Measurements from ENCODE around the gene ZC2HC1C. TPM values are rescaled to one million over a fixed set of nuclear protein-coding genes. Genes with fewer than 3 reads are reported as not detected.

The ZC2HC1C gene
- total and polyA plus RNA-seq, 2 of the 13 experiments (the other 11 are each of a cell fraction or from before 2014, with no cell fraction given), result 3.3 to 3.5 TPM

DNA sequence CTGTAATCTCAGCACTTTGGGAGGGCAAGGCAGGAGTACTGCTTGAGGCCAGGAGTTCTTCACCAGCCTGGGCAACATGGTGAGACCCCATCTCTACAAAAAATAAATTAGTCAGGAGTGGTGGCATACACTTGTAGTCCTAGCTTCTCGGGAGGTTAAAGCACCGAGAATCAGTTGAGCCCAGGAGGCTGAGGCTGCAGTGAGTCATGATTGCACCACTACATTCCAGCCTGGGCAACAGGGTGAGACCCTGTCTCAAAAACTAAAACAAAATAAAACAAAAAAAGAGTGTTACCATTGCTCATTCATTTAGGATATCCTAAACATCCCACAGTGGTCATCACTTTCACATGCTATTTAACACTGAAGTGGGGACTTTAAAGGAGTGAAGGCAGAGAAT, 49.6 kb downstream of the ZC2HC1C start (continued):
- TF ChIP-seq, protein P1, sequence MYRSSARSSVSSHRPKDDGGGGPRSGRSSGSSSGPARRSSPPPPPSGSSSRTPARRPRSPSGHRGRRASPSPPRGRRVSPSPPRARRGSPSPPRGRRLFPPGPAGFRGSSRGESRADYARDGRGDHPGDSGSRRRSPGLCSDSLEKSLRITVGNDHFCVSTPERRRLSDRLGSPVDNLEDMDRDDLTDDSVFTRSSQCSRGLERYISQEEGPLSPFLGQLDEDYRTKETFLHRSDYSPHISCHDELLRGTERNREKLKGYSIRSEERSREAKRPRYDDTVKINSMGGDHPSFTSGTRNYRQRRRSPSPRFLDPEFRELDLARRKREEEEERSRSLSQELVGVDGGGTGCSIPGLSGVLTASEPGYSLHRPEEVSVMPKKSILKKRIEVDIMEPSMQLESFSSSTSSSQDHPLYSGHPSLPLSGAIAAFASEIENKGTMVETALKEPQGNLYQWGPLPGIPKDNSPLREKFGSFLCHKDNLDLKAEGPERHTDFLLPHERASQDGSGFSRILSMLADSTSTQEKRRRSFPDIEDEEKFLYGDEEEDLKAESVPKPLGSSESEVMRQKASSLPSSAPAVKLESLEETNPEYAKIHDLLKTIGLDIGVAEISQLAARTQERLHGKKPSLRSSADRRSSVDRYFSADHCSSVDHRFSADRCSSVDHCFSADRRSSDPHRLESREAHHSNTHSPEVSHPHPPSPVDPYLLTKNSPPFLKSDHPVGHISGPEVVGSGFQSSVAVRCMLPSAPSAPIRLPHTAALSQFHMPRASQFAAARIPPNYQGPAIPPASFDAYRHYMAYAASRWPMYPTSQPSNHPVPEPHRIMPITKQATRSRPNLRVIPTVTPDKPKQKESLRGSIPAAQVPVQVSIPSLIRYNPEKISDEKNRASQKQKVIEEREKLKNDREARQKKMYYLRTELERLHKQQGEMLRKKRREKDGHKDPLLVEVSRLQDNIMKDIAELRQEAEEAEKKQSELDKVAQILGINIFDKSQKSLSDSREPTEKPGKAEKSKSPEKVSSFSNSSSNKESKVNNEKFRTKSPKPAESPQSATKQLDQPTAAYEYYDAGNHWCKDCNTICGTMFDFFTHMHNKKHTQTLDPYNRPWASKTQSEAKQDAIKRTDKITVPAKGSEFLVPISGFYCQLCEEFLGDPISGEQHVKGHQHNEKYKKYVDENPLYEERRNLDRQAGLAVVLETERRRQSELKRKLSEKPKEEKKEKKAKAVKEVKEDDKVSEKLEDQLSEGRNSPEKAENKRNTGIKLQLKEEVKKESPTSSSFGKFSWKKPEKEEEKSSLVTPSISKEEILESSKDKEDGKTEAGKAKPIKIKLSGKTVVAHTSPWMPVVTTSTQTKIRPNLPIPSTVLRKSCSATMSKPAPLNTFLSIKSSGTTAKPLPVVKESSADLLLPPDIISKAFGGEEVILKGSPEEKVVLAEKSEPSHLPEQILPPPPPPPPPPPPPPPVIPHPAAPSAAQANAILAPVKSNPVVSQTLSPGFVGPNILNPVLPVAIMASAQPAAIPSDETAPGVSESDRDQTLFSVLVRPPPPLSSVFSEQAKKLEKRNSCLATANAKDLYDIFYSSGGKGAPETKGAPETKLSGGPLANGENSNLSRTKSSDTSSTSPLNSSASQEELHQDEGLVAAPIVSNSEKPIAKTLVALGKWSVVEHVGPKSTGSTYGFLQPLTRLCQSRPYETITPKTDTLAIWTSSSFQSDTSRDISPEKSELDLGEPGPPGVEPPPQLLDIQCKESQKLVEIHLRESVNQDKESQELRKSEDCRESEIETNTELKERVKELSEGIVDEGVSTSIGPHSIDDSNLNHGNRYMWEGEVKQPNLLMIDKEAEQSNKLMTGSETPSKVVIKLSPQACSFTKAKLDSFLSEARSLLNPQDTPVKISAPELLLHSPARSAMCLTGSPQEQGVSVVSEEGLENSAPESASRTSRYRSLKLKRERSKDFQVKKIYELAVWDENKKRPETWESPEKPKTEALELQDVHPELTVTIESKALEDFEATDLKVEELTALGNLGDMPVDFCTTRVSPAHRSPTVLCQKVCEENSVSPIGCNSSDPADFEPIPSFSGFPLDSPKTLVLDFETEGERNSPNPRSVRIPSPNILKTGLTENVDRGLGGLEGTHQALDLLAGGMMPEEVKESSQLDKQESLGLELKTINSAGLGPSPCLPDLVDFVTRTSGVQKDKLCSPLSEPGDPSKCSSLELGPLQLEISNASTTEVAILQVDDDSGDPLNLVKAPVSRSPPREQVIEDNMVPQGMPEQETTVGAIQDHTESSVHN (CRISPR knock-in tag; IDR thresholded peaks at IDR 0.05), result no peak
- no peak for TF ChIP-seq KLF16 (CRISPR knock-in tag; IDR thresholded peaks at IDR 0.05)

DNA sequence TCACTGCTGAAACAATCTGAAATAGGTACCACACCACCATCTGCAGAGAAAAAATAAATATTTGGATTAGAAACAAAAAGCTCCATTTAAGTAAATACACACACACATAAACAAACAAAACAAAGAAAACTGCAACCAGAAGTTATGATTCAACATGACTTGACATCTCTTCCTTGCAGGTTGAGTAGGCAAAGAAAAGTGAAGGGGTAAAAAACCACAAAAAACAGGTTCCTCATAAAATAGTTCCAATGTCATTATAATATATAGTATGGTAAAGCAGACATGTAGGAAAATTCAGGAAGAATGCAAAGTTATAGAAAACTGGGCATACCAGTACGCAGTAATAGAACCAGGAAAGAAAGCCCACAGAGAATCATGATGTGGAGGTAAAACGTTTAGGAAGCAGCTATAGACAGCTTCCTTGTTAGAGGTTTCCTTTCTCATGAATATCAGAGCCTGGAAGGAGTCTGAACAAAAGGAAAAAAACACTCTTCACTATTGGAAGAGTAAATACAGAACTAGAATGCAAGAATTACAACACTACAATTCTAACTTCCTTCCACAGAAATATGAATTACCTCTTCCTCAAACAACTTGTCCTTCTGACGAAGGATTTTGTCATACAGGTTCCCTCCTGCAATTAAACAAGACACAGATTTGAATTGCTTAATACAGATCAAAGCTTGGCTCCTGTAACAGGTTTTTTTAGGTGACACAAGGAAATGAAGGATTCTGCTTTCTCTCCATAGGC, 51.3 kb downstream of the ZC2HC1C start:
- peaks cover 9% of the 10 kb centered on the region for H3K79me2 ChIP-seq (ENCODE audit: insufficient read depth, low read length)
- CTCF ChIA-PET (ENCODE audit: low intra/inter-chr PET ratio, low total read pairs), result no interaction called here
- peaks cover 10% of the 10 kb centered on the region for H3K4me1 ChIP-seq (ENCODE audit: insufficient read depth, low read length)
- in situ Hi-C loops (cut with HindIII; ENCODE audit: extremely low pct_ligation_motif_present, low pct_unique_long_range_greater_than_20kb) (loop anchor here (10.0 kb wide), 1 partner anchor 364 kb away; no protein-coding TSS in a partner anchor), intact Hi-C loops (cut with micrococcal nuclease; ENCODE audit: unreplicated experiment) (no loop called here)
- no peaks in the 10 kb centered on the region for H4K20me1 ChIP-seq (ENCODE audit: insufficient read depth, low read length)
- BruUV-seq (replicated peaks), result no TSS peak
- WGBS (ENCODE audit: low lambda C conversion rate), result 78% methylated on average over 3 of the region's 3 CpGs
- no peak for DNase-seq (ENCODE audit: low spot score)
- no peak for FAIRE-seq
- H3K27me3 ChIP-seq (ENCODE audit: control insufficient read depth in 1 of 2, insufficient read depth in 2 of 2, low read length in 2 of 2), result no peaks in the 10 kb centered on the region
- POLR2A ChIA-PET, result no interaction called here
- ATAC-seq, result no peak
- H2AFZ ChIP-seq (ENCODE audit: low read length), result no peak overlapping the region
- H3K27ac ChIP-seq (ENCODE audit: extremely low read length, insufficient read depth, low read length), result no peak overlapping the region
- peaks cover 8 to 33% of the 10 kb centered on the region in 2 experiments; a peak in 4 of 5 replicates for H3K36me3 ChIP-seq (replicated peaks in 1 of 2; ENCODE audit: control insufficient read depth in 1 of 2, insufficient read depth in 2 of 2, low read length in 2 of 2)
- no peak overlapping the region for H3K4me2 ChIP-seq (ENCODE audit: low read depth, low read length)
- TF ChIP-seq MTA3 (CRISPR knock-in tag; IDR thresholded peaks at IDR 0.05) (no peak), ZNF703 (CRISPR knock-in tag; IDR thresholded peaks at IDR 0.05; ENCODE audit: borderline replicate concordance) (no peak), ADNP (CRISPR knock-in tag; IDR thresholded peaks at IDR 0.05) (no peak)
- TF ChIP-seq, protein P2, sequence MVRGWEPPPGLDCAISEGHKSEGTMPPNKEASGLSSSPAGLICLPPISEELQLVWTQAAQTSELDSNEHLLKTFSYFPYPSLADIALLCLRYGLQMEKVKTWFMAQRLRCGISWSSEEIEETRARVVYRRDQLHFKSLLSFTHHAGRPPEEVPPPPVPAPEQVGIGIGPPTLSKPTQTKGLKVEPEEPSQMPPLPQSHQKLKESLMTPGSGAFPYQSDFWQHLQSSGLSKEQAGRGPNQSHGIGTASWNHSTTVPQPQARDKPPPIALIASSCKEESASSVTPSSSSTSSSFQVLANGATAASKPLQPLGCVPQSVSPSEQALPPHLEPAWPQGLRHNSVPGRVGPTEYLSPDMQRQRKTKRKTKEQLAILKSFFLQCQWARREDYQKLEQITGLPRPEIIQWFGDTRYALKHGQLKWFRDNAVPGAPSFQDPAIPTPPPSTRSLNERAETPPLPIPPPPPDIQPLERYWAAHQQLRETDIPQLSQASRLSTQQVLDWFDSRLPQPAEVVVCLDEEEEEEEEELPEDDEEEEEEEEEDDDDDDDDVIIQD (CRISPR knock-in tag; IDR thresholded peaks at IDR 0.05; ENCODE audit: low read depth), result no peak
- TF ChIP-seq, protein P3, sequence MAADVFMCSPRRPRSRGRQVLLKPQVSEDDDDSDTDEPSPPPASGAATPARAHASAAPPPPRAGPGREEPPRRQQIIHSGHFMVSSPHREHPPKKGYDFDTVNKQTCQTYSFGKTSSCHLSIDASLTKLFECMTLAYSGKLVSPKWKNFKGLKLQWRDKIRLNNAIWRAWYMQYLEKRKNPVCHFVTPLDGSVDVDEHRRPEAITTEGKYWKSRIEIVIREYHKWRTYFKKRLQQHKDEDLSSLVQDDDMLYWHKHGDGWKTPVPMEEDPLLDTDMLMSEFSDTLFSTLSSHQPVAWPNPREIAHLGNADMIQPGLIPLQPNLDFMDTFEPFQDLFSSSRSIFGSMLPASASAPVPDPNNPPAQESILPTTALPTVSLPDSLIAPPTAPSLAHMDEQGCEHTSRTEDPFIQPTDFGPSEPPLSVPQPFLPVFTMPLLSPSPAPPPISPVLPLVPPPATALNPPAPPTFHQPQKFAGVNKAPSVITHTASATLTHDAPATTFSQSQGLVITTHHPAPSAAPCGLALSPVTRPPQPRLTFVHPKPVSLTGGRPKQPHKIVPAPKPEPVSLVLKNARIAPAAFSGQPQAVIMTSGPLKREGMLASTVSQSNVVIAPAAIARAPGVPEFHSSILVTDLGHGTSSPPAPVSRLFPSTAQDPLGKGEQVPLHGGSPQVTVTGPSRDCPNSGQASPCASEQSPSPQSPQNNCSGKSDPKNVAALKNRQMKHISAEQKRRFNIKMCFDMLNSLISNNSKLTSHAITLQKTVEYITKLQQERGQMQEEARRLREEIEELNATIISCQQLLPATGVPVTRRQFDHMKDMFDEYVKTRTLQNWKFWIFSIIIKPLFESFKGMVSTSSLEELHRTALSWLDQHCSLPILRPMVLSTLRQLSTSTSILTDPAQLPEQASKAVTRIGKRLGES (CRISPR knock-in tag; IDR thresholded peaks at IDR 0.05; ENCODE audit: borderline replicate concordance), result no peak
- H3K4me3 ChIP-seq (replicated peaks in 1 of 3; ENCODE audit: insufficient read depth in 1 of 3, low read depth in 2 of 3, low read length in 3 of 3), result no peak overlapping the region
- no peaks in the 10 kb centered on the region for H3K9me3 ChIP-seq (ENCODE audit: low read length)
- H3K9ac ChIP-seq (ENCODE audit: insufficient read depth, low read depth, low read length), result no peak overlapping the region
